WTC11 (cell line): ENCODE data around the gene ARFGAP2. TPM values are rescaled to one million over a fixed set of nuclear protein-coding genes. Genes with fewer than 3 reads are reported as not detected.

Experiments used
- ATAC-seq: fragments of 200-7000 bp; cut with Tn5 transposase; 2 replicates; pipeline ENCODE4 v1.10.0; 2021; ENCODE audit warnings: mild to moderate bottlenecking, moderate library complexity
- CTCF ChIA-PET: fragments of 300-600 bp; sonication (Branson Sonifier 250); formaldehyde crosslinking; loops from one replicate; lab custom pipeline; 2021; ENCODE audit warnings: antibody characterized with exemption; lab: Charles Lee
- POLR2A ChIA-PET: fragments of 350-600 bp; sonication (Branson Sonifier 250); formaldehyde crosslinking; loops from one replicate; lab custom pipeline; 2021; ENCODE audit warnings: antibody characterized with exemption; lab: Charles Lee
- DNase-seq: peaks from one replicate; pipeline ENCODE4 v3.0.0; 2021; ENCODE audit warnings: low spot score
- H3K27ac Mint-ChIP-seq: 2 replicates; pipeline ENCODE4 v1.8.0; 2021; ENCODE audit warnings: mixed read lengths
- H3K27me3 Mint-ChIP-seq: 2 replicates; pipeline ENCODE4 v1.8.0; 2021; ENCODE audit warnings: low read depth, mild to moderate bottlenecking, moderate library complexity, mixed read lengths
- H3K36me3 Mint-ChIP-seq: 2 replicates; pipeline ENCODE4 v1.8.0; 2021; ENCODE audit warnings: mixed read lengths
- H3K4me1 Mint-ChIP-seq: 2 replicates; pipeline ENCODE4 v1.8.0; 2022; ENCODE audit warnings: mixed read lengths
- H3K4me3 Mint-ChIP-seq: 2 replicates; pipeline ENCODE4 v1.8.0; 2021; ENCODE audit warnings: mild to moderate bottlenecking, moderate library complexity, mixed read lengths
- H3K9me3 Mint-ChIP-seq: 2 replicates; pipeline ENCODE4 v1.8.0; 2021; ENCODE audit warnings: mixed read lengths
- CREM ChIP-seq: sonication (generic); formaldehyde crosslinking; IDR thresholded peaks from 2 replicates; pipeline ENCODE4 v1.8.1; 2022; ENCODE audit warnings: mild to moderate bottlenecking, missing genetic modification reagents, moderate library complexity
- E2F5 ChIP-seq: sonication (generic); formaldehyde crosslinking; IDR thresholded peaks from 2 replicates; pipeline ENCODE4 v1.8.1; 2022; ENCODE audit warnings: mild to moderate bottlenecking, moderate library complexity, missing genetic modification reagents
- GRHL2 ChIP-seq: fragments of 250-450 bp; sonication (Bioruptor Pico); IDR thresholded peaks from 2 replicates; pipeline ENCODE4 v1.8.0; 2022; ENCODE audit warnings: mild to moderate bottlenecking, moderate library complexity; ENCODE audit not compliant: insufficient replicate concordance, severe bottlenecking
- HMGA2 ChIP-seq: fragments of 250-450 bp; sonication (Bioruptor Pico); IDR thresholded peaks from 2 replicates; pipeline ENCODE4 v1.4.0; 2021; ENCODE audit warnings: mild to moderate bottlenecking, moderate library complexity
- KAT7 ChIP-seq: sonication (generic); formaldehyde crosslinking; IDR thresholded peaks from 2 replicates; pipeline ENCODE4 v1.8.1; 2023; ENCODE audit warnings: missing genetic modification reagents, mild to moderate bottlenecking, borderline replicate concordance
- OVOL2 ChIP-seq: fragments of 250-450 bp; sonication (Bioruptor Pico); IDR thresholded peaks from 2 replicates; pipeline ENCODE4 v1.9.0; 2021; ENCODE audit warnings: mild to moderate bottlenecking, borderline replicate concordance
- SMAD3 ChIP-seq: sonication (generic); formaldehyde crosslinking; IDR thresholded peaks from 2 replicates; pipeline ENCODE4 v1.8.0; 2022; ENCODE audit warnings: missing genetic modification reagents, mild to moderate bottlenecking, borderline replicate concordance
- USF2 ChIP-seq: sonication (generic); formaldehyde crosslinking; IDR thresholded peaks from 2 replicates; pipeline ENCODE4 v1.8.1; 2023; ENCODE audit warnings: mild to moderate bottlenecking, missing genetic modification reagents, moderate library complexity
- ZBTB21 ChIP-seq: sonication (generic); formaldehyde crosslinking; IDR thresholded peaks from 2 replicates; pipeline ENCODE4 v1.8.1; 2023; ENCODE audit warnings: mild to moderate bottlenecking, missing genetic modification reagents, borderline replicate concordance
- ZNF138 ChIP-seq: sonication (generic); formaldehyde crosslinking; conservative IDR thresholded peaks from 2 replicates; pipeline ENCODE4 v1.8.1; 2022; ENCODE audit warnings: mild to moderate bottlenecking, moderate library complexity, missing genetic modification reagents
- ZNF219 ChIP-seq: sonication (generic); formaldehyde crosslinking; IDR thresholded peaks from 2 replicates; pipeline ENCODE4 v1.8.0; 2023; ENCODE audit warnings: missing genetic modification reagents, mild to moderate bottlenecking, borderline replicate concordance
- ZNF317 ChIP-seq: sonication (generic); formaldehyde crosslinking; IDR thresholded peaks from 2 replicates; pipeline ENCODE4 v1.8.1; 2023; ENCODE audit warnings: low read depth, mild to moderate bottlenecking, moderate library complexity, missing genetic modification reagents, borderline replicate concordance
- ZNF396 ChIP-seq: fragments of 250-450 bp; sonication (Bioruptor Pico); IDR thresholded peaks from 2 replicates; pipeline ENCODE4 v1.8.0; 2021; ENCODE audit warnings: mild to moderate bottlenecking, moderate library complexity, borderline replicate concordance
- ZNF423 ChIP-seq: fragments of 250-450 bp; sonication (Bioruptor Pico); IDR thresholded peaks from 2 replicates; pipeline ENCODE4 v2.1.2; 2022; ENCODE audit warnings: mild to moderate bottlenecking, moderate library complexity
- ZNF532 ChIP-seq: fragments of 250-450 bp; sonication (Bioruptor Pico); IDR thresholded peaks from 2 replicates; pipeline ENCODE4 v1.9.0; 2021; ENCODE audit warnings: mild to moderate bottlenecking, borderline replicate concordance
- total RNA-seq: library from RNA; stranded (reverse); gene quantifications from 3 replicates; pipeline ENCODE4 v1.2.3, GENCODE V29; 2021
- TF ChIP-seq, protein P1 (sequence below): sonication (generic); formaldehyde crosslinking; IDR thresholded peaks from 2 replicates; pipeline ENCODE4 v1.8.1; 2023; ENCODE audit warnings: mild to moderate bottlenecking, missing genetic modification reagents

Gene ARFGAP2
- total RNA-seq, 1 experiment from 2014 or later: 73.0 TPM

- Mint-ChIP-seq H3K36me3 (peaks cover 6% of the 10 kb centered on the region; the same call in 1 of the 2 replicates), H3K4me3 (no peak overlapping the region)
- CTCF ChIA-PET: no interaction called here
Measured at GRCh38 chr11:47123094-47123493, 53.6 kb downstream of the ARFGAP2 start.

DNA sequence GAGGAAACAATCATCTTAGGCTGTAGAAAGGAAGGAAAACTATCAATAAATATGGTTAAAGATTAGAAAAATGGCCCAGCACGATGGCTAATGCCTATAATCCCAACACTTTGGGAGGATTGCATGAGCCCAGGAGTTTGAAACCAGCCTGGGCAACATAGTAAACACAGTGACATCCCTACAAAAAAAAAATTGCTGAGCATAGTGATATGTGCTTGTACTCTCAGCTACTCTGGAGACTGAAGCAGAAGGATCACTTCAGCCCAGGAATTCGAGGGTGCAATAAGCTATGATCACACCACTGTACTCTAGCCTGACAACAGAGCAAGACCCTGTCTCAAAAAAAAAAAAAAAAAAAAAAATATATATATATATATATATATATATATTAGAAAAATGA lies 54.9 kb downstream of the ARFGAP2 start:
- ATAC-seq (no peak), DNase-seq (no peak)
- CTCF ChIA-PET: no interaction called here
- H3K27ac Mint-ChIP-seq: no peak overlapping the region
- TF ChIP-seq ZBTB21 (CRISPR knock-in tag) (no peak), ZNF396 (no peak), ZNF219 (CRISPR knock-in tag) (no peak), ZNF532 (CRISPR knock-in tag) (no peak), SMAD3 (CRISPR knock-in tag) (no peak), HMGA2 (CRISPR knock-in tag) (no peak)
- TF ChIP-seq, all 79 proteins: peak for 0
- Mint-ChIP-seq H3K4me3 (no peak overlapping the region), H3K27me3 (no peaks in the 10 kb centered on the region; the same call in 1 of the 2 replicates), H3K36me3 (peaks cover 6% of the 10 kb centered on the region; the same call in 1 of the 2 replicates), H3K4me1 (peaks cover 19% of the 10 kb centered on the region), H3K9me3 (peaks cover 7% of the 10 kb centered on the region)
- POLR2A ChIA-PET: no interaction called here

More at GRCh38 chr11:47123094-47123493, 53.6 kb downstream of the ARFGAP2 start:
- TF ChIP-seq USF2 (CRISPR knock-in tag): no peak
- no peak for TF ChIP-seq ZNF138 (CRISPR knock-in tag)
- no peak for TF ChIP-seq ZBTB21 (CRISPR knock-in tag)
- TF ChIP-seq CREM: no peak
- TF ChIP-seq E2F5 (CRISPR knock-in tag): no peak
- TF ChIP-seq, protein P1, sequence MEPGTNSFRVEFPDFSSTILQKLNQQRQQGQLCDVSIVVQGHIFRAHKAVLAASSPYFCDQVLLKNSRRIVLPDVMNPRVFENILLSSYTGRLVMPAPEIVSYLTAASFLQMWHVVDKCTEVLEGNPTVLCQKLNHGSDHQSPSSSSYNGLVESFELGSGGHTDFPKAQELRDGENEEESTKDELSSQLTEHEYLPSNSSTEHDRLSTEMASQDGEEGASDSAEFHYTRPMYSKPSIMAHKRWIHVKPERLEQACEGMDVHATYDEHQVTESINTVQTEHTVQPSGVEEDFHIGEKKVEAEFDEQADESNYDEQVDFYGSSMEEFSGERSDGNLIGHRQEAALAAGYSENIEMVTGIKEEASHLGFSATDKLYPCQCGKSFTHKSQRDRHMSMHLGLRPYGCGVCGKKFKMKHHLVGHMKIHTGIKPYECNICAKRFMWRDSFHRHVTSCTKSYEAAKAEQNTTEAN (CRISPR knock-in tag): no peak
- no peak for TF ChIP-seq HMGA2 (CRISPR knock-in tag)
- no peak for TF ChIP-seq ZNF317 (CRISPR knock-in tag)
- TF ChIP-seq ZNF219 (CRISPR knock-in tag): no peak
- TF ChIP-seq OVOL2 (CRISPR knock-in tag): no peak
- TF ChIP-seq ZNF423: no peak
- TF ChIP-seq KAT7 (CRISPR knock-in tag): no peak
- TF ChIP-seq GRHL2 (CRISPR knock-in tag): no peak
- TF ChIP-seq, all 79 proteins: peak for 0
- Mint-ChIP-seq H3K27me3 (no peaks in the 10 kb centered on the region), H3K4me1 (peaks cover 27% of the 10 kb centered on the region), H3K9me3 (peaks cover 6% of the 10 kb centered on the region), H3K27ac (no peak overlapping the region)
- ATAC-seq: no peak
- DNase-seq: no peak
- POLR2A ChIA-PET: no interaction called here
